Fibroblast of lung (primary cell): ENCODE results near the gene SIK2. TPM values are rescaled to one million over a fixed set of nuclear protein-coding genes. Genes with fewer than 3 reads are reported as not detected.

ENCODE experiments used
- DNase-seq, 2 donors: peaks; one replicate each; pipeline versions ENCODE4 v3.0.0 to v3.0.0-alpha.2; 2010; ENCODE audit warnings: low read depth in 2 of 2
- H2AFZ ChIP-seq: 2 replicates; pipeline ENCODE4 v1.5.1; 2012; ENCODE audit warnings: low read length, control low read depth, inconsistent platforms
- H3K27ac ChIP-seq: 2 replicates; pipeline ENCODE4 v1.5.1; 2011; ENCODE audit warnings: low read length, control low read depth; ENCODE audit not compliant: insufficient read depth
- H3K27me3 ChIP-seq: 2 replicates; pipeline ENCODE4 v1.5.1; 2011; ENCODE audit warnings: mild to moderate bottlenecking, low read length; ENCODE audit not compliant: control insufficient read depth, insufficient read depth
- H3K36me3 ChIP-seq: 2 replicates; pipeline ENCODE4 v1.5.1; 2011; ENCODE audit warnings: low read length; ENCODE audit not compliant: control insufficient read depth, insufficient read depth
- H3K4me1 ChIP-seq: 2 replicates; pipeline ENCODE4 v1.5.1; 2011; ENCODE audit warnings: low read length; ENCODE audit not compliant: control insufficient read depth, insufficient read depth; ENCODE audit errors: extremely low read depth
- H3K4me2 ChIP-seq: 2 replicates; pipeline ENCODE4 v1.5.1; 2011; ENCODE audit warnings: low read length, control low read depth; ENCODE audit not compliant: insufficient read depth; ENCODE audit errors: extremely low read depth
- H3K4me3 ChIP-seq, 4 experiments: fragments of 200-600 bp in 1 of 4; sonication (generic) in 1 of 4; replicated peaks in 1 of 4; 2 replicates each; pipeline ENCODE4 v1.5.1; 2011 to 2016; ENCODE audit warnings: low read length in 4 of 4, low read depth in 3 of 4, mild to moderate bottlenecking in 3 of 4, control low read depth in 2 of 4, inconsistent platforms in 1 of 4, mixed read lengths in 1 of 4; ENCODE audit not compliant: insufficient read depth in 1 of 4; ENCODE audit errors: control extremely low read depth in 1 of 4
- H3K79me2 ChIP-seq: 2 replicates; pipeline ENCODE4 v1.5.1; 2012; ENCODE audit warnings: mild to moderate bottlenecking, low read length, inconsistent platforms; ENCODE audit not compliant: control insufficient read depth, insufficient read depth
- H3K9ac ChIP-seq: 2 replicates; pipeline ENCODE4 v1.5.1; 2011; ENCODE audit warnings: mild to moderate bottlenecking, low read length, control low read depth; ENCODE audit not compliant: insufficient read depth
- H3K9me3 ChIP-seq: 2 replicates; pipeline ENCODE4 v1.5.1; 2012; ENCODE audit warnings: low read depth, low read length; ENCODE audit not compliant: control insufficient read depth, insufficient read depth
- H4K20me1 ChIP-seq: 2 replicates; pipeline ENCODE4 v1.5.1; 2011; ENCODE audit warnings: low read length; ENCODE audit not compliant: control insufficient read depth, insufficient read depth; ENCODE audit errors: extremely low read depth
- EZH2 ChIP-seq: IDR thresholded peaks from 2 replicates; pipeline ENCODE4 v1.5.1; 2012; ENCODE audit warnings: low read length, control low read depth, mild to moderate bottlenecking; ENCODE audit errors: missing control alignments
- polyA plus RNA-seq, 2 donors: library from polyadenylated mRNA; depleted of rRNA in 1 of 2; stranded (reverse) in 1 of 2; unstranded in 1 of 2; fragments of >200 nt; gene quantifications; 2 replicates each; pipeline ENCODE4 v1.2.1, GENCODE V29; 2011 to 2012; ENCODE audit warnings: missing spikeins in 1 of 2
- total RNA-seq: library from RNA; depleted of rRNA; stranded (reverse); fragments of >200 nt; gene quantifications from 2 replicates; pipeline ENCODE4 v1.2.1, GENCODE V29; 2014
- TF ChIP-seq, protein P1 (sequence below), 2 donors: IDR thresholded peaks in 1 of 2; conservative IDR thresholded peaks in 1 of 2; 1 replicate in 1 of 2; 2 replicates in 1 of 2; pipeline ENCODE4 v1.5.1; 2011 to 2012; ENCODE audit warnings: low read length in 2 of 2, control low read depth in 1 of 2, inconsistent platforms in 1 of 2, low read depth in 1 of 2, mild to moderate bottlenecking in 1 of 2

SIK2 gene
- total and polyA plus RNA-seq, 2 donors (not counting 1 experiment from before 2014, with no cell fraction given), result 16.3 to 19.3 TPM

DNA sequence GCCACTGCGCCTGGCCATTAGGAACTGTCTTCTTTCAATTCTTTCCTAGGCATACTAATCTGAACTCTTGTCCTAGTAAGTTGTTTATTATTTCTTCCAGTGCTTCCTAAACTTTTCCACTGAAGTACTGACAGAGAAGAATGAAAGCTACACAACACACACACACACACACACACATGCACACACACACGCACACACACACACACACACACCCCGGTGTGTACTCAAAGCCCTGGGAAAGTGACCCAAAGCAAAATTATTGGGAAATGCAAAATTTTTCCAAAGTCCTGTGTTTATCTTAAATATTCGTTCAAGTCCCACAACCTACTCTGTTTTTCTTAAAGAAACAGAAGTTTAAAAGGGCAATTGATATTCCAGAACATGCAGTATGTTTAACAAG, 19.4 kb upstream of the SIK2 start:
- no peak overlapping the region for H3K9ac ChIP-seq
- H3K4me3 ChIP-seq, result no peak overlapping the region
- TF ChIP-seq EZH2, result no peak
- TF ChIP-seq, protein P1, sequence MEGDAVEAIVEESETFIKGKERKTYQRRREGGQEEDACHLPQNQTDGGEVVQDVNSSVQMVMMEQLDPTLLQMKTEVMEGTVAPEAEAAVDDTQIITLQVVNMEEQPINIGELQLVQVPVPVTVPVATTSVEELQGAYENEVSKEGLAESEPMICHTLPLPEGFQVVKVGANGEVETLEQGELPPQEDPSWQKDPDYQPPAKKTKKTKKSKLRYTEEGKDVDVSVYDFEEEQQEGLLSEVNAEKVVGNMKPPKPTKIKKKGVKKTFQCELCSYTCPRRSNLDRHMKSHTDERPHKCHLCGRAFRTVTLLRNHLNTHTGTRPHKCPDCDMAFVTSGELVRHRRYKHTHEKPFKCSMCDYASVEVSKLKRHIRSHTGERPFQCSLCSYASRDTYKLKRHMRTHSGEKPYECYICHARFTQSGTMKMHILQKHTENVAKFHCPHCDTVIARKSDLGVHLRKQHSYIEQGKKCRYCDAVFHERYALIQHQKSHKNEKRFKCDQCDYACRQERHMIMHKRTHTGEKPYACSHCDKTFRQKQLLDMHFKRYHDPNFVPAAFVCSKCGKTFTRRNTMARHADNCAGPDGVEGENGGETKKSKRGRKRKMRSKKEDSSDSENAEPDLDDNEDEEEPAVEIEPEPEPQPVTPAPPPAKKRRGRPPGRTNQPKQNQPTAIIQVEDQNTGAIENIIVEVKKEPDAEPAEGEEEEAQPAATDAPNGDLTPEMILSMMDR (conservative IDR thresholded peaks at IDR 0.05 in 1 of 2, IDR thresholded peaks at IDR 0.05 in 1 of 2; ENCODE audit: low read depth in 1 of 2, low read length in 2 of 2), result no peak
- H3K4me2 ChIP-seq, result no peak overlapping the region
- no peaks in the 10 kb centered on the region for H3K36me3 ChIP-seq
- H3K27ac ChIP-seq, result no peak overlapping the region
- H3K4me1 ChIP-seq, result peaks cover 4% of the 10 kb centered on the region
- no peaks in the 10 kb centered on the region for H3K9me3 ChIP-seq
- peak in 1 of 2 donors; percentile 85 for DNase-seq
- no peaks in the 10 kb centered on the region for H3K27me3 ChIP-seq
- no peak overlapping the region for H2AFZ ChIP-seq
- no peaks in the 10 kb centered on the region for H4K20me1 ChIP-seq
- H3K79me2 ChIP-seq, result no peaks in the 10 kb centered on the region

DNA sequence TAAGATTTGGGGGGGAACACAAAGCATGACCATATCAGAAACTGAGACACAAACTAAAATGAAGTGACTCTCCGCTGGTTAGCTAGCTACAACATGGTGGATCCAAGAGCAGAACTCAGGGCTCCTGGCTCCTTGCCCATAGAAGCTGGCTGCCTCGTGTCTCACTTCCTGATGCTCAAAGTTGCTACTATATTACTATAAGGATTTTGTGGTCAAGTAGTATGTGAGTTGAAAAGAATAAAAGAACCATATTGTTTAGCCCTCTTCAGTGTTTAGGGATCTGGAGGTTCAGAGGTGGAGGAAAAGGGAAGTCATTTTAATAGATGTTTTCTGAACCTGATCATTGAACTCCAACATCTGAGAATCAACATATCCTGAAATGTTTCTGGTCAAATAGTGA, 16.9 kb upstream of the SIK2 start:
- TF ChIP-seq EZH2, result no peak
- TF ChIP-seq, protein P1 (conservative IDR thresholded peaks at IDR 0.05 in 1 of 2, IDR thresholded peaks at IDR 0.05 in 1 of 2; ENCODE audit: low read depth in 1 of 2, low read length in 2 of 2), result no peak
- Histone ChIP-seq H3K36me3 (no peaks in the 10 kb centered on the region), H3K4me1 (peaks cover 4% of the 10 kb centered on the region), H2AFZ (peak overlapping the region; percentile 9), H3K9me3 (no peaks in the 10 kb centered on the region), H3K27ac (no peak overlapping the region), H3K4me3 (no peak overlapping the region), H3K79me2 (no peaks in the 10 kb centered on the region), H3K27me3 (no peaks in the 10 kb centered on the region), H3K9ac (no peak overlapping the region), H3K4me2 (no peak overlapping the region), H4K20me1 (no peaks in the 10 kb centered on the region)
- peak; percentile 51 to 85 for DNase-seq

DNA sequence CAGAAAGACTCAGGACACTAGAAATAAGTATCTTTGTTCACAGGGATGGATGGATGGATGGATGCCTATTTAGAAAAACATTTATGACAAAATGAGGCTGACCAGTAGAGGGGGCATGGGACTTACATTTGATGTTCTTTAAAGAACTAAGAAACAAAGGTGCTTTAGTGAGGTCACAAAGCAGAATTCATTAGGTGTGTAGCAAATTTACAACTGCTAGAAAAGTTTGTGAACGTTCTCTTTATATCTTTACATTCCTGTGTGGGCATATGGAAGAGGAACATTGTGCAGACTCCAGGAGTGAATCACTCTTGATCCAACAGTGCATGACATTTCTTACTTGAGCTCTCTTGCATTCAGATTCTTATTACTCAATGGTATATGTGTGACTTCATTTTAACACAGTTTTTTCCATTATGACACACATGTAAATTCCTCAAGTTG, 15.8 kb upstream of the SIK2 start:
- no peak for TF ChIP-seq EZH2
- TF ChIP-seq, protein P1 (conservative IDR thresholded peaks at IDR 0.05 in 1 of 2, IDR thresholded peaks at IDR 0.05 in 1 of 2; ENCODE audit: low read depth in 1 of 2, low read length in 2 of 2), result peak; percentile 57 to 68
- H3K36me3 ChIP-seq, result no peaks in the 10 kb centered on the region
- no peaks in the 10 kb centered on the region for H3K9me3 ChIP-seq
- no peak overlapping the region for H3K9ac ChIP-seq
- H4K20me1 ChIP-seq, result no peaks in the 10 kb centered on the region
- peak; percentile 58 to 66 for DNase-seq
- no peak overlapping the region for H2AFZ ChIP-seq
- H3K27me3 ChIP-seq, result no peaks in the 10 kb centered on the region
- no peaks in the 10 kb centered on the region for H3K79me2 ChIP-seq
- H3K4me1 ChIP-seq, result peaks cover 4% of the 10 kb centered on the region
- no peak overlapping the region for H3K27ac ChIP-seq
- no peak overlapping the region for H3K4me3 ChIP-seq
- H3K4me2 ChIP-seq, result no peak overlapping the region
